Calu3 (cell line): ENCODE data around the gene TNFAIP2. TPM values are rescaled to one million over a fixed set of nuclear protein-coding genes. Genes with fewer than 3 reads are reported as not detected.

ENCODE experiments used
- BruUV-seq: library from RNA; stranded (reverse); fragments of 400-500 nt; replicated peaks from 2 replicates; lab custom pipeline; 2021; lab: Mats Ljungman, UMichigan
- CTCF ChIA-PET: fragments of 300-600 bp; sonication (Branson Sonifier 250); formaldehyde crosslinking; loops from one replicate; lab custom pipeline; 2022; ENCODE audit warnings: antibody characterized with exemption; lab: Charles Lee
- DNase-seq: peaks from one replicate; pipeline ENCODE4 v3.0.0; 2022
- H3K27ac Mint-ChIP-seq: one replicate; pipeline ENCODE4 v1.8.0; 2022; ENCODE audit warnings: mixed read lengths; ENCODE audit not compliant: unreplicated experiment
- H3K27me3 Mint-ChIP-seq: one replicate; pipeline ENCODE4 v1.8.0; 2022; ENCODE audit warnings: mixed read lengths; ENCODE audit not compliant: unreplicated experiment
- H3K36me3 Mint-ChIP-seq: one replicate; pipeline ENCODE4 v1.8.0; 2022; ENCODE audit warnings: mild to moderate bottlenecking, moderate library complexity, mixed read lengths; ENCODE audit not compliant: insufficient read depth, unreplicated experiment
- H3K4me1 Mint-ChIP-seq: one replicate; pipeline ENCODE4 v1.8.0; 2022; ENCODE audit warnings: mild to moderate bottlenecking, low read depth, mixed read lengths; ENCODE audit not compliant: unreplicated experiment
- H3K4me3 Mint-ChIP-seq: one replicate; pipeline ENCODE4 v1.8.0; 2022; ENCODE audit warnings: mild to moderate bottlenecking, low read depth, moderate library complexity, mixed read lengths; ENCODE audit not compliant: unreplicated experiment
- H3K9me3 Mint-ChIP-seq: one replicate; pipeline ENCODE4 v1.8.0; 2022; ENCODE audit warnings: low read depth, mixed read lengths; ENCODE audit not compliant: unreplicated experiment
- CTCF ChIP-seq: fragments of 200-600 bp; IDR thresholded peaks from one replicate; pipeline ENCODE4 v1.8.0; 2022; ENCODE audit warnings: antibody characterized with exemption; ENCODE audit not compliant: unreplicated experiment
- intact Hi-C: fragments of 100-400 bp; cut with micrococcal nuclease; formaldehyde crosslinking; loops from one replicate; pipeline ENCODE4 v1.10.0; 2022; ENCODE audit not compliant: unreplicated experiment
- total RNA-seq: library from RNA; stranded (reverse); gene quantifications from 2 replicates; pipeline ENCODE4 v1.2.3, GENCODE V29; 2022

Gene TNFAIP2
- total RNA-seq, 1 experiment from 2014 or later, result 195 TPM

GRCh38 chr14:103133210-103134140 is 10.2 kb downstream of the TNFAIP2 start:
- intact Hi-C loops, result no loop called here
- H3K27ac Mint-ChIP-seq, result no peak overlapping the region
- CTCF ChIA-PET, result no interaction called here
- peaks cover 28% of the 10 kb centered on the region for H3K36me3 Mint-ChIP-seq
- H3K27me3 Mint-ChIP-seq, result no peaks in the 10 kb centered on the region
- no peak overlapping the region for H3K4me3 Mint-ChIP-seq
- no peak for TF ChIP-seq CTCF
- BruUV-seq, result no TSS peak
- DNase-seq, result no peak
- peaks cover 22% of the 10 kb centered on the region for H3K4me1 Mint-ChIP-seq
- H3K9me3 Mint-ChIP-seq, result no peaks in the 10 kb centered on the region

GRCh38 chr14:103134405-103134804 is 11.1 kb downstream of the TNFAIP2 start:
- CTCF ChIA-PET, result interaction anchor here (0.6 kb wide), 1 partner anchor 30 kb away, joined by 4 read pairs; no protein-coding TSS in a partner anchor
- no peaks in the 10 kb centered on the region for H3K9me3 Mint-ChIP-seq
- intact Hi-C loops, result no loop called here
- DNase-seq, result no peak
- peaks cover 13% of the 10 kb centered on the region for H3K4me1 Mint-ChIP-seq
- no peak for TF ChIP-seq CTCF
- H3K27ac Mint-ChIP-seq, result no peak overlapping the region
- H3K27me3 Mint-ChIP-seq, result no peaks in the 10 kb centered on the region
- H3K4me3 Mint-ChIP-seq, result no peak overlapping the region
- BruUV-seq, result no TSS peak
- H3K36me3 Mint-ChIP-seq, result peaks cover 22% of the 10 kb centered on the region

GRCh38 chr14:103134919-103135318 is 11.7 kb downstream of the TNFAIP2 start:
- peaks cover 10% of the 10 kb centered on the region for H3K4me1 Mint-ChIP-seq
- DNase-seq, result no peak
- H3K27me3 Mint-ChIP-seq, result no peaks in the 10 kb centered on the region
- TF ChIP-seq CTCF, result no peak
- H3K36me3 Mint-ChIP-seq, result peaks cover 22% of the 10 kb centered on the region
- H3K9me3 Mint-ChIP-seq, result no peaks in the 10 kb centered on the region
- CTCF ChIA-PET, result interaction anchor here (0.6 kb wide), 1 partner anchor 30 kb away, joined by 4 read pairs; no protein-coding TSS in a partner anchor
- H3K4me3 Mint-ChIP-seq, result no peak overlapping the region
- BruUV-seq, result no TSS peak
- H3K27ac Mint-ChIP-seq, result no peak overlapping the region
- intact Hi-C loops, result no loop called here

GRCh38 chr14:103135333-103136260 is 12.3 kb downstream of the TNFAIP2 start:
- no peak for DNase-seq
- Mint-ChIP-seq H3K27ac (no peak overlapping the region), H3K9me3 (no peaks in the 10 kb centered on the region), H3K4me1 (peaks cover 16% of the 10 kb centered on the region), H3K27me3 (no peaks in the 10 kb centered on the region), H3K36me3 (peaks cover 28% of the 10 kb centered on the region), H3K4me3 (no peak overlapping the region)
- TF ChIP-seq CTCF, result no peak
- intact Hi-C loops, result no loop called here
- CTCF ChIA-PET, result interaction anchor here (0.5 kb wide), 1 partner anchor 221 kb away, joined by 3 read pairs; no protein-coding TSS in a partner anchor
- no TSS peak for BruUV-seq
